Renal pelvis (tissue), 4 donors: ENCODE results near the gene PDX1. TPM values are rescaled to one million over a fixed set of nuclear protein-coding genes. Genes with fewer than 3 reads are reported as not detected.

Experiments used
- DNase-seq: peaks from one replicate; pipeline ENCODE4 v3.0.0-alpha.2; 2013
- polyA plus RNA-seq, 3 donors: library from polyadenylated mRNA; unstranded; fragments of 120-200 nt; gene quantifications; one replicate each; pipeline ENCODE4 v1.2.1, GENCODE V29; 2013; ENCODE audit not compliant: insufficient read length in 3 of 3

PDX1 gene
- polyA plus RNA-seq, 3 donors = not detected

- DNase-seq = no peak
Observed at GRCh38 chr13:27969866-27970229, 50.0 kb downstream of the PDX1 start.

- DNase-seq = no peak
Observed at GRCh38 chr13:27970382-27971235, 50.8 kb downstream of the PDX1 start.

- no peak for DNase-seq
Observed at GRCh38 chr13:27971236-27971645, 51.4 kb downstream of the PDX1 start.

- DNase-seq = no peak
Observed at GRCh38 chr13:27971776-27972477, 52.1 kb downstream of the PDX1 start.

- no peak for DNase-seq
Observed at GRCh38 chr13:27972478-27972820, 52.6 kb downstream of the PDX1 start.

GRCh38 chr13:27973291-27973690 is 53.5 kb downstream of the PDX1 start:
- DNase-seq = no peak

GRCh38 chr13:27973961-27974662 is 54.3 kb downstream of the PDX1 start:
- no peak for DNase-seq

Other genes starting within 250 kb of the PDX1 start
- not detected for gene GSX1, start 127.5 kb upstream of the PDX1 start, polyA plus RNA-seq
- gene CDX2, start 49.3 kb downstream of the PDX1 start, polyA plus RNA-seq = not detected
- gene URAD, start 68.7 kb downstream of the PDX1 start, polyA plus RNA-seq = not detected
- gene FLT3, start 180.6 kb downstream of the PDX1 start, polyA plus RNA-seq = under 1 TPM; 0.21 to 0.37 (median 0.22) TPM
- 10 to 100 TPM; 42.1 to 61.3 (median 59.0) TPM for gene PAN3, start 218.5 kb downstream of the PDX1 start, polyA plus RNA-seq